GM12864 (cell line): ENCODE results near the gene TAF6L.
"Not testable (repeated sequence)": the region's sequence is repeated elsewhere in the genome, so short reads cannot be mapped to it uniquely, and the experiment has no call there.

Source experiments
- DNase-seq: peaks from one replicate; pipeline ENCODE4 v3.0.0-alpha.2; 2011; ENCODE audit warnings: low read depth
- H3K4me3 ChIP-seq: 2 replicates; pipeline ENCODE4 v1.5.1; 2011; ENCODE audit warnings: mild to moderate bottlenecking, low read depth, low read length, control low read depth
- CTCF ChIP-seq: IDR thresholded peaks from 2 replicates; pipeline ENCODE4 v1.5.1; 2011; ENCODE audit warnings: low read depth, mild to moderate bottlenecking, moderate library complexity, low read length, control low read depth, inconsistent platforms; ENCODE audit errors: missing control alignments

The TAF6L gene

GRCh38 chr11:62727165-62727871 lies 43.9 kb upstream of the TAF6L start, which contains the start of gene HNRNPUL2:
Gene HNRNPUL2, minus strand, starts transcription at chr11:62727457. Its CDS starts 301 bp downstream, at chr11:62727156.
- peak within 1 kb of the TSS; percentile 86 for H3K4me3 ChIP-seq
- TF ChIP-seq CTCF: no peak
- DNase-seq: peak; percentile 98

DNA sequence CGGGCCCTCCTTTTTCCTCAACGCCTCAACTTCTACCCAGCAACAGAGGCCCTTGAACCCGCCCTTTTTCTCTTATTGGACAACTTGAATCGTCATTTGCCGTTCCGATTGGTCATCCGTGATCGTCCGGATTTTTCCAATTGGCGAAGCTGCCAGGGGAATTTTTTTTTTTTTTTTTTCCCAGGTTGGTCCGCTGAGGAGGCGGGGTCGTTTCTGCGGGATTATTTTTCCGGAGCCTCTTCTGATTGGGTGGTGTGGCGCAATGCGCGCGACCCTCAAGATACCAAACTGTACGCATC lies 43.4 kb upstream of the TAF6L start:
- H3K4me3 ChIP-seq: peak overlapping the region; percentile 86
- TF ChIP-seq CTCF: no peak
- DNase-seq: peak; percentile 95

- DNase-seq: peak; percentile 68
- no peak for TF ChIP-seq CTCF
- peak within 1 kb of the TSS; percentile 86 for H3K4me3 ChIP-seq
Observed at GRCh38 chr11:62728171-62728988, 42.8 kb upstream of the TAF6L start, which contains the start of gene TTC9C. Gene TTC9C, plus strand, starts transcription at chr11:62728486. Its CDS starts 363 bp downstream, at chr11:62728849.

GRCh38 chr11:62730076-62730475 lies 41.1 kb upstream of the TAF6L start:
- H3K4me3 ChIP-seq: peak overlapping the region; percentile 86
- DNase-seq: not testable (repeated sequence)

DNA sequence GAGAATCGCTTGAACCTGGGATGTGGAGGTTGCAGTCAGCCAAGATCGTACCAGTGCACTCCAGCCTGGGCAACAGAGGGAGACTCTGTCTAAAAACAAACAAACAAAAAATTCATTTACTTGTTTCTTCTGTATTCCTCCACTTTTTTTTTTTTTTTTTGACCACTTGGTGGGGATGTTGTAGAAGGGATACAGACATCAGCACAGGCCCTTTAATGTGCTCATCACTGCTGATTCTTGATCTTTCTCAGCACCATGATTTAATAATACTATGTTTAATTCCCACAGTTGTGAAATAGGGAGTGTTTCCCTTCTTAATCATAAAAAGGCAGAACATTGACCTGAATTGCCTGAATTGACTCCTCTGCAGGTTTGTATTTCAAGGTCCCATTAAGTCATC lies 38.4 kb upstream of the TAF6L start:
- no peak overlapping the region for H3K4me3 ChIP-seq
- TF ChIP-seq CTCF: peak; percentile 5
- no peak for DNase-seq

GRCh38 chr11:62737196-62737595 lies 34.0 kb upstream of the TAF6L start:
- TF ChIP-seq CTCF: no peak
- H3K4me3 ChIP-seq: no peak overlapping the region
- no peak for DNase-seq

- TF ChIP-seq CTCF: no peak
- H3K4me3 ChIP-seq: no peak overlapping the region
- no peak for DNase-seq
Observed at GRCh38 chr11:62747475-62748160, 23.6 kb upstream of the TAF6L start.

GRCh38 chr11:62749931-62750330 lies 21.3 kb upstream of the TAF6L start:
- not testable (repeated sequence) for DNase-seq, H3K4me3 ChIP-seq
